Activated naive CD4-positive, alpha-beta T cell treated with anti-CD3 and anti-CD28 coated beads for 36 hours (primary cell): Measurements from ENCODE around the gene PCDH8. TPM values are rescaled to one million over a fixed set of nuclear protein-coding genes. Genes with fewer than 3 reads are reported as not detected.

Experiments used
- CTCF ChIA-PET: fragments of 350-600 bp; sonication (Branson Sonifier 250); formaldehyde crosslinking; loops from one replicate; lab custom pipeline; 2021; ENCODE audit warnings: antibody characterized with exemption; lab: Charles Lee
- DNase-seq: peaks from one replicate; pipeline ENCODE4 v3.0.0-alpha.2; 2020
- H3K27ac Mint-ChIP-seq: one replicate; pipeline ENCODE4 v1.8.0; 2021; ENCODE audit warnings: mild to moderate bottlenecking, mixed read lengths
- H3K27me3 Mint-ChIP-seq: one replicate; pipeline ENCODE4 v1.8.0; 2021; ENCODE audit warnings: low read depth, mixed read lengths
- H3K36me3 Mint-ChIP-seq: one replicate; pipeline ENCODE4 v1.8.0; 2021; ENCODE audit warnings: low read depth, mixed read lengths
- H3K4me1 Mint-ChIP-seq: one replicate; pipeline ENCODE4 v1.8.0; 2021; ENCODE audit warnings: low read depth, mixed read lengths
- H3K4me3 Mint-ChIP-seq: one replicate; pipeline ENCODE4 v1.8.0; 2021; ENCODE audit warnings: mild to moderate bottlenecking, moderate library complexity, mixed read lengths
- H3K9me3 Mint-ChIP-seq: one replicate; pipeline ENCODE4 v1.8.0; 2021; ENCODE audit warnings: mixed read lengths
- intact Hi-C: fragments of 100-400 bp; cut with micrococcal nuclease; formaldehyde crosslinking; loops from one replicate; pipeline ENCODE4 v1.15.1; 2023
- total RNA-seq, 2 experiments: library from RNA; stranded (reverse); gene quantifications; one replicate each; pipeline ENCODE4 v1.2.3, GENCODE V29; 2021

Gene PCDH8
- not detected for total RNA-seq

DNA sequence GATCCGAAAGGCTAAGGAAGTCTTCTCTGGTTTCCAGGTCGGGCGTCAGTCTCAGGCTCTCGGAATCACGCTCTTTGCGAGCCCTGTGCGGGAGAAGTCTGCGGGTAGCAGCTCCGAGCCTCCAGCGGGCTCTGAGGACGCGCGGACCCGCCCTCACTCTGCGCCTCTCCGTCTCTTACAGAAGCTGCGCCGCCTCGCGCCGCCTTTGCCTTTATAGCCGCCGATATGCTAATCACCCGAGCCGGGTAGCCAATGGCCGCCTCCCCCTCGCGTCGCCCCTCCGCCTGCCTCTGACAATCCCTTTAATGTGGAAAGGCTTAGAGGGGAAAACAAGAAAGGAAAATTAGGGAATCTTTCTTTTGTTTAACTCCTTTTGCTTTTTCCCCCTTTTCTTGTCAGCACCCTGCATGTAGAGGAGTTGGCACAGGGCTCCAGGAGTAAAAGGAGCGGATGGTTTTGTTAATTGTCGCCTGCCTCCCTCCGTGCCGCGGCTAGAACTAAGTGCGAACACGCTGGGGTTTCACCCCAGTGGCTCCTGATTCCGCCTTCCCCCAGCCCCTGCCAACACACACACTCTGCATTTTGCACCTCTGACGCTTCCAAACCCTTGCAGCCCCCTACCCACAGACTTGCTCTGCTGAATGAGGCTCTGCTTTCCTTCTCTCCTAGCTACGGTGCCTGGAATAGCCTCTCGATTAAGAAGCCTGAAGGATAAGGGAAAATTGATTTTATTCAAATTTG, at the start of gene PCDH8:
Gene PCDH8 (minus strand): TSS at position 186 of the 741 bp plus-strand sequence. CDS start 204 bp downstream, outside the sequence.
- CTCF ChIA-PET, result no interaction called here
- Mint-ChIP-seq H3K36me3 (peaks cover 6% of the 10 kb centered on the region), H3K4me1 (peaks cover 32% of the 10 kb centered on the region), H3K9me3 (no peaks in the 10 kb centered on the region), H3K4me3 (no peak within 1 kb of the TSS), H3K27me3 (peaks cover 70% of the 10 kb centered on the region), H3K27ac (peak within 1 kb of the TSS; percentile 47)
- intact Hi-C loops, result loop anchor here (5.0 to 10.0 kb wide), 2 partner anchors 231 to 306 kb away; no protein-coding TSS in a partner anchor
- no peak for DNase-seq

GRCh38 chr13:52896827-52897659, 48.6 kb upstream of the PCDH8 start:
- Mint-ChIP-seq H3K36me3 (no peaks in the 10 kb centered on the region), H3K9me3 (no peaks in the 10 kb centered on the region), H3K27me3 (peaks cover 5% of the 10 kb centered on the region), H3K27ac (no peak overlapping the region), H3K4me3 (no peak overlapping the region), H3K4me1 (no peaks in the 10 kb centered on the region)
- peak; percentile 8 for DNase-seq
- CTCF ChIA-PET, result interaction anchor here (0.6 kb wide), 1 partner anchor 268 kb away, joined by 3 read pairs; no protein-coding TSS in a partner anchor
- intact Hi-C loops, result loop anchor here (10.0 kb wide), 1 partner anchor 68 kb away; no protein-coding TSS in a partner anchor

DNA sequence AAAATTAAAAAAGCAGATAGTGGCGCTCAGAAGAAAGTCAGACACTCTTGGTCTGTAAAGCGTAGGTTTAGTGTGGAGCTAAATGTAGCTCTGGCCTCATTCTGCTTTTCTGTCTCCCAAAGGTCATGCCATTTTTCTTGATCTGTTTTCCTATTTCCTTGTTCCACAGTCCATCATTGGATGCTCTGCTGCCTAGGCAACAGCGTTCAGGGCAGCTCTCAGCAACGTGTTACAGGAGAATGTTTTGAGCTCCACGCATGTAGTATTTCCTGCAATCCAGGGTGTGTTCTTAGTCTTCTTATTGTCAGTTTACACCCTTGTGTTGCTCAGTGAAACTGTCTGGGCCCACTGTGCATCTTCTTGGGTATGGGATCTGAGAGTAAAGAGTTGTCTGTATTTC, 46.0 kb upstream of the PCDH8 start:
- CTCF ChIA-PET, result no interaction called here
- no peak for DNase-seq
- no peak overlapping the region for H3K27ac Mint-ChIP-seq
- H3K36me3 Mint-ChIP-seq, result no peaks in the 10 kb centered on the region
- no peaks in the 10 kb centered on the region for H3K4me1 Mint-ChIP-seq
- no peak overlapping the region for H3K4me3 Mint-ChIP-seq
- intact Hi-C loops, result loop anchor here (10.0 kb wide), 1 partner anchor 70 kb away; no protein-coding TSS in a partner anchor
- no peaks in the 10 kb centered on the region for H3K9me3 Mint-ChIP-seq
- H3K27me3 Mint-ChIP-seq, result peaks cover 8% of the 10 kb centered on the region

DNA sequence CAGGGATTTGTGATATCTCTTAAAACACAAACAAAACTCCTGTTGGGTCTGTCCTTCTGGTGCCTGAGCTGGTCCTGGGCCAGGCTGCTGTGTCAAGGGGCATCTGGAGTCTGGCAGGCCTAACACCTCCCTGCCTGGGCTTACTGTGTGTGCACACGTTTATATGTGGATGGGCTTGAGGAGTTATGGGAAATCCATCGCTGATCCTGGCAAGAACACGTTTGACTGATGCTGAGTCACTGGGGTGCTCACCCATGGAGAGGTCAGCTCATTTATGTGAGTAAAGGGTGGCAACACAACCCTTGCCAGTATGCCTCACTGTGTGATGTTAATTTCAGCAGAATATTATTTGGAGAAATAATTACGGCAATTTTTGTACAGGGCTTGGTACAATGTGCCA, 44.5 kb upstream of the PCDH8 start:
- Mint-ChIP-seq H3K9me3 (no peaks in the 10 kb centered on the region), H3K27ac (no peak overlapping the region), H3K27me3 (peaks cover 10% of the 10 kb centered on the region), H3K36me3 (no peaks in the 10 kb centered on the region), H3K4me3 (no peak overlapping the region), H3K4me1 (no peaks in the 10 kb centered on the region)
- intact Hi-C loops, result loop anchor here (10.0 kb wide), 1 partner anchor 72 kb away; no protein-coding TSS in a partner anchor
- no peak for DNase-seq
- CTCF ChIA-PET, result no interaction called here

GRCh38 chr13:52891706-52892105, 43.3 kb upstream of the PCDH8 start:
- CTCF ChIA-PET, result no interaction called here
- Mint-ChIP-seq H3K27me3 (peaks cover 10% of the 10 kb centered on the region), H3K4me3 (no peak overlapping the region), H3K4me1 (no peaks in the 10 kb centered on the region), H3K27ac (no peak overlapping the region), H3K36me3 (no peaks in the 10 kb centered on the region), H3K9me3 (no peaks in the 10 kb centered on the region)
- DNase-seq, result no peak
- intact Hi-C loops, result loop anchor here (10.0 kb wide), 1 partner anchor 73 kb away; no protein-coding TSS in a partner anchor

DNA sequence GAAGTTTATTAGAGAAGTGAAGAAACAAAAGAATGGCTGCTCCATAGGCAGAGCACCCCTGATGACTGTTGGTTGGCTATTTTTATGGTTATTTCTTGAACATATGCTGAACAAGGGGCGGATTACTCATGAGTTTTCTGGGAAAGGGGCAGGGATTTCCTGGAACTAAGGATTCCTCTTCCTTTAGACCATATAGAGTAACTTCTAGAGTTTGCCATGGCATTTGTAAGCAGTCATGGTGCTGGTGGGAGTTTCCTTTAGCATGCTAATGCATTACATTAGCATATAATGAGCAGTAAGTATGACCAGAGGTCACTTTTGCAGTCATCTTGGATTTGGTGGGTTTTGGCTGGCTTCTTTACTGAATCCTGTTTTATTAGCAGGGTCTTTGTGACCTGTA, 38.7 kb upstream of the PCDH8 start:
- Mint-ChIP-seq H3K4me3 (no peak overlapping the region), H3K9me3 (no peaks in the 10 kb centered on the region), H3K27ac (no peak overlapping the region), H3K4me1 (no peaks in the 10 kb centered on the region), H3K27me3 (peaks cover 11% of the 10 kb centered on the region), H3K36me3 (no peaks in the 10 kb centered on the region)
- CTCF ChIA-PET, result no interaction called here
- DNase-seq, result no peak
- intact Hi-C loops, result no loop called here

GRCh38 chr13:52885141-52885540, 36.7 kb upstream of the PCDH8 start:
- intact Hi-C loops, result no loop called here
- Mint-ChIP-seq H3K4me1 (no peaks in the 10 kb centered on the region), H3K27me3 (peaks cover 9% of the 10 kb centered on the region), H3K4me3 (no peak overlapping the region), H3K36me3 (no peaks in the 10 kb centered on the region), H3K27ac (no peak overlapping the region), H3K9me3 (no peaks in the 10 kb centered on the region)
- CTCF ChIA-PET, result no interaction called here
- DNase-seq, result no peak

DNA sequence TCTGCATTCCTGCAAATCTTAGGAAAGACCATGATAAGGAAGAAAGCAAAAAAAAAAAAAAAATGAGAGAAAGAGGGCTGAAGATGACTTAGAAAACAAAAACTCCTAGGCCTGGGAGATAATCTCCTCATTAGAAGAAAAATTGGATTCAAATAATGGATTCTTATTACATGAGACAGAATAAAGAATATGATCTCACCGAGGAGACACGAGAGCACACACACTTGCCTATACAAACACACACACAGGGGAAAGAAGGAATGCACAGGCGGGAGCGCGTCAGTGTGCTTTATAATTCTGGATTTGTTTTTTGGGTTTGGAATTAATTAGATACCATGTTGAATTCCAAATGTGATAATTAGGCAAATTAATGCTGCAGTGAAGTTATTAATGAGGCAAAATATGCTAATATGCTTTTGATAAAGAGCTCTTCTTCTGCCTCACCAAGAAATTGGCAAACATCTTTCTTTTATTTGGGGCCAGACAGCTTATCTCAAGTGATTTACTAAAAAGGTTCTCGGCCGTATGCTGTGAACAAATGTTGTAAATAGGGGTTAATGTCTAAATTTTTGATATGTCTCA, 36.1 kb upstream of the PCDH8 start:
- intact Hi-C loops, result no loop called here
- Mint-ChIP-seq H3K9me3 (no peaks in the 10 kb centered on the region), H3K36me3 (no peaks in the 10 kb centered on the region), H3K4me3 (no peak overlapping the region), H3K4me1 (no peaks in the 10 kb centered on the region), H3K27me3 (peaks cover 9% of the 10 kb centered on the region), H3K27ac (no peak overlapping the region)
- CTCF ChIA-PET, result no interaction called here
- DNase-seq, result no peak

DNA sequence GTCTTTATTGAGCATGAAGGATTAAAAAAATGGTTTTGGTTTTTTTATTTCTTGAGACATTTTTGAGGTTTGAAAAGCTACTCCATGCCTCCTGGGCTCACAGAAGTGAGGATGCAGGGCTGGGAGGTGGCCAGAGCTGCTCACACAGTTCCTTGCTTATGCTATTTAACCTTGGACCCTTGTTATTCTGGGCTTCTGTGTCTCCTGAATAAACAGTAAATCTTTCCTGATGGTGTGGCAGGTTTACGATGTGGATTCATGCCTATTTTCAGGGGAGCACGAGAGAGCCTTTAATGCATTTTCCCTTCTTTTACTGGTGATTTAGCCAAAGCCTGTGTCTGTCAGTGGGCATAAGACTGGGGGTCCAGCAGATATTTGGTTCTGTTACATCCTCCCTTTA, 34.3 kb upstream of the PCDH8 start:
- intact Hi-C loops, result no loop called here
- CTCF ChIA-PET, result interaction anchor here (1.1 kb wide), 1 partner anchor 40 kb away, joined by 3 read pairs; no protein-coding TSS in a partner anchor
- DNase-seq, result no peak
- H3K4me1 Mint-ChIP-seq, result no peaks in the 10 kb centered on the region
- no peaks in the 10 kb centered on the region for H3K36me3 Mint-ChIP-seq
- H3K9me3 Mint-ChIP-seq, result no peaks in the 10 kb centered on the region
- peaks cover 7% of the 10 kb centered on the region for H3K27me3 Mint-ChIP-seq
- H3K4me3 Mint-ChIP-seq, result no peak overlapping the region
- no peak overlapping the region for H3K27ac Mint-ChIP-seq

DNA sequence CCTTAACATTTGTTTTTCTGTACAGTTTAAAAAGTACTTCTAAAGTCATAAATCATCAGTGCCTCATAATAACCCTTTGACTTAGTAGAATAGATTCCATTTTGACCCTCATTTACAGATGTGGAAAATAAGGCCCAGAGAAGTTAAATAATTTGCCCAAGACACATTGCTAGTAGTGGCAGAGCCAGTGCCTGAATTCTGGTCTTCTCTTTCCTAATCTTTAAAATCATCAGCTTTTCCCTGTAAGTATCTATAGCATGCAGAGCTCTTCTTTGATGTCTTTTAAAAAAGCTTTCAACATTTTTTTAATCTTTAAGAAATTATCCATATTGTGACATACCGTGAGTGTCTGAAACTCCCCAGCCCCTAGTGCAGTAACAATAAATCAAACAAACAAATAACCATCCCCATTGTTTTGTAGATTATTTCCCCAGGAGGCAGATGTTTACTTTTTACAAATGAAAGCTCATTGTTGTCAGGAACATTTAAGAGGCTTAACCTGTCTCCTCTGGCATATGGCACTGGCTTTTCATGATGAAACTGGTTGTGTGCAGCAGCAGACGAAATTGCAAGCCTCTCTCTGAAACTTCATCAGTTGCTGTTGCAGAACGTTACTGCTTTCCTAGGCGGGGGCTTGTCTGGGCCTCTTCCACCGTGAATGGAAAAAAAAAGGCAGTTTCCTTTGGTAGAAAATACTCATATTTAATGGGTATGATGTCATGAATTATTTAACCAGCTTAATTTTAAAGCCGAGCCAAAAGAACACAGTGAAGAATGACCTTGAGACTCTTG, 31.7 kb upstream of the PCDH8 start:
- CTCF ChIA-PET, result interaction anchor here (0.5 to 1.1 kb wide), 2 partner anchors 20 to 843 kb away, joined by 3 to 4 read pairs; no protein-coding TSS in a partner anchor
- Mint-ChIP-seq H3K4me3 (no peak overlapping the region), H3K4me1 (no peaks in the 10 kb centered on the region), H3K36me3 (no peaks in the 10 kb centered on the region), H3K27me3 (peaks cover 10% of the 10 kb centered on the region), H3K9me3 (peaks cover 11% of the 10 kb centered on the region), H3K27ac (no peak overlapping the region)
- intact Hi-C loops, result no loop called here
- no peak for DNase-seq

DNA sequence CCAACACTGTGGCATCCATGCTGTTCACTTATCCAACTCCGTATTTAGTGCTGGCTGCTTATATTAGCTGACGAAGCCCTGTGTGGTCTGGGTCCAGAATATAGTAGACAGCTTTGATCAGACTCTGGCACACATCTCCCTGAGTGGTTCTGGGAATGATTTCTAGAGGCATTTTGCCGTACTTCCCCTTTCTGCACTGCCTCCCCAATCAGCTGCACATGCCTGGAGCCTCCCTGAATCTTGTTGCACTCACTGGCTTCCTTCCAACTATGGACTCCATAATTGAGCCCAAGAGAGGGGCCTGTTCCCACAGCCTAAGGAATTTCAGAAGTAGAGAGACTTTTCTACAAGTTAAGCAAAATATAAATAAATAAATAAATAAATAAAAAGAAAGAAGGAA, 30.4 kb upstream of the PCDH8 start:
- no peaks in the 10 kb centered on the region for H3K4me1 Mint-ChIP-seq
- intact Hi-C loops, result no loop called here
- no peaks in the 10 kb centered on the region for H3K36me3 Mint-ChIP-seq

More for the DNA sequence above, 30.4 kb upstream of the PCDH8 start:
- Mint-ChIP-seq H3K27me3 (peaks cover 10% of the 10 kb centered on the region), H3K4me3 (no peak overlapping the region), H3K27ac (no peak overlapping the region), H3K9me3 (peaks cover 15% of the 10 kb centered on the region)
- CTCF ChIA-PET, result no interaction called here
- DNase-seq, result no peak
